IMR-90 (cell line): ENCODE results near the gene HOXC6. TPM values are rescaled to one million over a fixed set of nuclear protein-coding genes. Genes with fewer than 3 reads are reported as not detected.

Source experiments
- ATAC-seq: fragments of 200-7000 bp; cut with Tn5 transposase; 2 replicates; pipeline ENCODE4 v1.9.1; 2020; ENCODE audit warnings: low read depth, mild to moderate bottlenecking, moderate library complexity
- BruUV-seq: library from RNA; stranded (reverse); fragments of 400-500 nt; replicated peaks from 2 replicates; lab custom pipeline; 2021; lab: Mats Ljungman, UMichigan
- CTCF ChIA-PET: fragments of 300-600 bp; formaldehyde crosslinking; extraction: SDS; loops from one replicate; lab custom pipeline; 2021; ENCODE audit warnings: antibody characterized with exemption; lab: Yijun Ruan, JAX
- POLR2A ChIA-PET: fragments of 300-600 bp; sonication (Branson Sonifier 250); formaldehyde crosslinking; loops from one replicate; lab custom pipeline; 2022; ENCODE audit warnings: antibody characterized with exemption; ENCODE audit not compliant: unreplicated experiment; lab: Charles Lee
- DNase-seq: peaks from one replicate; pipeline ENCODE4 v3.0.0; 2013
- H2AFZ ChIP-seq: replicated peaks from 2 replicates; pipeline ENCODE3; 2013; ENCODE audit warnings: low read length, mild to moderate bottlenecking; ENCODE audit not compliant: poor library complexity
- H2AK5ac ChIP-seq: 2 replicates; pipeline ENCODE4 v1.6.1; 2013; ENCODE audit warnings: low read depth, low read length, inconsistent platforms
- H2AK9ac ChIP-seq: replicated peaks from 2 replicates; pipeline ENCODE3; 2013; ENCODE audit warnings: mild to moderate bottlenecking, low read depth, low read length, moderate library complexity; ENCODE audit not compliant: poor library complexity
- H2BK120ac ChIP-seq: 2 replicates; pipeline ENCODE4 v1.6.1; 2013; ENCODE audit warnings: low read depth, low read length, inconsistent platforms
- H2BK15ac ChIP-seq: 3 replicates; pipeline ENCODE4 v1.6.1; 2013; ENCODE audit warnings: low read depth, low read length, inconsistent platforms
- H2BK20ac ChIP-seq: 2 replicates; pipeline ENCODE4 v1.6.1; 2013; ENCODE audit warnings: low read depth, mild to moderate bottlenecking, inconsistent platforms, low read length, moderate library complexity
- H2BK5ac ChIP-seq: 2 replicates; pipeline ENCODE4 v1.6.1; 2013; ENCODE audit warnings: mild to moderate bottlenecking, low read depth, low read length, inconsistent platforms; ENCODE audit not compliant: poor library complexity, severe bottlenecking
- H3K14ac ChIP-seq: replicated peaks from 2 replicates; pipeline ENCODE4 v1.6.1; 2013; ENCODE audit warnings: low read depth, low read length, inconsistent platforms
- H3K18ac ChIP-seq: 2 replicates; pipeline ENCODE4 v1.6.1; 2013; ENCODE audit warnings: low read depth, low read length, control low read depth
- H3K23ac ChIP-seq: 2 replicates; pipeline ENCODE4 v1.6.1; 2013; ENCODE audit warnings: low read depth, low read length, inconsistent platforms
- H3K27ac ChIP-seq: 2 replicates; pipeline ENCODE4 v1.5.1; 2013; ENCODE audit warnings: mild to moderate bottlenecking, control low read depth, low read length; ENCODE audit not compliant: insufficient read depth
- H3K27me3 ChIP-seq: 2 replicates; pipeline ENCODE4 v1.6.1; 2013; ENCODE audit warnings: low read length; ENCODE audit not compliant: control insufficient read depth, insufficient read depth
- H3K36me3 ChIP-seq: 2 replicates; pipeline ENCODE4 v1.6.1; 2013; ENCODE audit warnings: low read length, mixed read lengths; ENCODE audit not compliant: control insufficient read depth, insufficient read depth
- H3K4ac ChIP-seq: 2 replicates; pipeline ENCODE4 v1.6.1; 2013; ENCODE audit warnings: low read depth, low read length, inconsistent platforms
- H3K4me1 ChIP-seq: 2 replicates; pipeline ENCODE4 v1.6.1; 2013; ENCODE audit warnings: low read length, mixed read lengths; ENCODE audit not compliant: control insufficient read depth, insufficient read depth
- H3K4me2 ChIP-seq: 2 replicates; pipeline ENCODE4 v1.6.1; 2013; ENCODE audit warnings: low read depth, mild to moderate bottlenecking, control low read depth, low read length, moderate library complexity
- H3K4me3 ChIP-seq: 2 replicates; pipeline ENCODE4 v1.5.1; 2013; ENCODE audit warnings: low read depth, mild to moderate bottlenecking, control low read depth, low read length, moderate library complexity; ENCODE audit not compliant: insufficient read depth
- H3K56ac ChIP-seq: 2 replicates; pipeline ENCODE4 v1.6.1; 2013; ENCODE audit warnings: low read length, inconsistent platforms; ENCODE audit not compliant: insufficient read depth; ENCODE audit errors: extremely low read depth
- H3K79me1 ChIP-seq, 2 experiments: 2 replicates each; pipeline ENCODE4 v1.6.1; 2013; ENCODE audit warnings: low read length in 2 of 2, inconsistent platforms in 1 of 2, low read depth in 1 of 2
- H3K9ac ChIP-seq: 2 replicates; pipeline ENCODE4 v1.6.1; 2013; ENCODE audit warnings: low read depth, low read length, control low read depth
- H3K9me1 ChIP-seq: 2 replicates; pipeline ENCODE4 v1.6.1; 2013; ENCODE audit warnings: low read length, inconsistent platforms; ENCODE audit not compliant: insufficient read depth
- H3K9me3 ChIP-seq: 2 replicates; pipeline ENCODE4 v1.6.1; 2013; ENCODE audit warnings: low read length; ENCODE audit not compliant: control insufficient read depth, insufficient read depth
- H4K20me1 ChIP-seq: 2 replicates; pipeline ENCODE4 v1.6.1; 2013; ENCODE audit warnings: low read length, inconsistent platforms; ENCODE audit not compliant: insufficient read depth
- H4K5ac ChIP-seq: 2 replicates; pipeline ENCODE4 v1.6.1; 2013; ENCODE audit warnings: mild to moderate bottlenecking, low read depth, low read length, control low read depth
- H4K8ac ChIP-seq, 2 experiments: 2 replicates each; pipeline ENCODE4 v1.6.1; 2013; ENCODE audit warnings: low read depth in 2 of 2, low read length in 2 of 2, control low read depth in 1 of 2, inconsistent platforms in 1 of 2
- H4K91ac ChIP-seq: 2 replicates; pipeline ENCODE4 v1.6.1; 2013; ENCODE audit warnings: low read depth, low read length, inconsistent platforms; ENCODE audit not compliant: insufficient read depth
- BHLHE40 ChIP-seq: fragments of 150-350 bp; IDR thresholded peaks from 2 replicates; pipeline ENCODE4 v1.6.1; 2016; ENCODE audit warnings: mild to moderate bottlenecking, low read depth, low read length
- CEBPB ChIP-seq: IDR thresholded peaks from 2 replicates; pipeline ENCODE4 v1.6.1; 2012; ENCODE audit warnings: low read depth, low read length, improper control_type of control experiment
- CHD1 ChIP-seq: IDR thresholded peaks from 2 replicates; pipeline ENCODE4 v1.6.1; 2012; ENCODE audit warnings: low read depth, low read length, improper control_type of control experiment
- MAFK ChIP-seq: IDR thresholded peaks from 2 replicates; pipeline ENCODE4 v1.6.1; 2012; ENCODE audit warnings: low read depth, low read length, improper control_type of control experiment
- MXI1 ChIP-seq: IDR thresholded peaks from 2 replicates; pipeline ENCODE4 v1.6.1; 2012; ENCODE audit warnings: low read depth, mild to moderate bottlenecking, low read length, moderate library complexity, borderline replicate concordance
- NFE2L2 ChIP-seq: fragments of 150-350 bp; IDR thresholded peaks from 2 replicates; pipeline ENCODE4 v1.6.1; 2016; ENCODE audit warnings: low read depth, mild to moderate bottlenecking, low read length
- POLR2A ChIP-seq: IDR thresholded peaks from 2 replicates; pipeline ENCODE4 v1.6.1; 2012; ENCODE audit warnings: mild to moderate bottlenecking, low read depth, low read length
- RCOR1 ChIP-seq: IDR thresholded peaks from 2 replicates; pipeline ENCODE4 v1.6.1; 2012; ENCODE audit warnings: mild to moderate bottlenecking, low read length, improper control_type of control experiment; ENCODE audit not compliant: insufficient replicate concordance
- WGBS, 2 experiments: methylation state at CpG; one replicate each; pipeline versions ENCODE4 v1.1.5 to v1.1.7; 2013; ENCODE audit warnings: missing lambda C conversion rate in 2 of 2; ENCODE audit not compliant: insufficient read length in 1 of 2; ENCODE audit errors: extremely low coverage in 2 of 2; 5-methylcytosine and 5-hydroxymethylcytosine counted together
- dilution Hi-C: fragments of 300-500 bp; cut with HindIII; formaldehyde crosslinking; loops from one replicate; pipeline ENCODE4 v1.14.3; 2018; ENCODE audit warnings: low sequenced_read_pairs; ENCODE audit not compliant: unreplicated experiment
- in situ Hi-C: fragments of 300-500 bp; cut with MboI; formaldehyde crosslinking; loops from 3 replicates; pipeline ENCODE4 v1.14.3; 2019; ENCODE audit warnings: low sequenced_read_pairs, inconsistent platforms, mixed read lengths
- intact Hi-C: fragments of 100-400 bp; cut with micrococcal nuclease; formaldehyde crosslinking; loops from 2 replicates; pipeline ENCODE4 v1.10.0; 2022
- polyA plus RNA-seq, 3 experiments: library from polyadenylated mRNA; depleted of rRNA; stranded (reverse); fragments of >200 nt; gene quantifications; 2 replicates each; pipeline ENCODE4 v1.2.3, GENCODE V29; 2012; ENCODE audit warnings: low replicate concordance in 1 of 3
- total RNA-seq: library from RNA; depleted of rRNA; stranded (reverse); fragments of >200 nt; gene quantifications from 2 replicates; pipeline ENCODE4 v1.2.3, GENCODE V29; 2012
- TF ChIP-seq, protein P1 (sequence below): fragments of 150-350 bp; IDR thresholded peaks from 2 replicates; pipeline ENCODE4 v1.6.1; 2016; ENCODE audit warnings: low read depth, mild to moderate bottlenecking, low read length, moderate library complexity, borderline replicate concordance
- TF ChIP-seq, protein P2 (sequence below): fragments of 150-350 bp; IDR thresholded peaks from 2 replicates; pipeline ENCODE4 v1.6.1; 2017; ENCODE audit warnings: mild to moderate bottlenecking, antibody characterized with exemption, low read length, low read depth

HOXC6 gene
- total and polyA plus RNA-seq, 2 of the 4 experiments (the other 2 are of a cell fraction), result 1.1 TPM; not detected in 1

DNA sequence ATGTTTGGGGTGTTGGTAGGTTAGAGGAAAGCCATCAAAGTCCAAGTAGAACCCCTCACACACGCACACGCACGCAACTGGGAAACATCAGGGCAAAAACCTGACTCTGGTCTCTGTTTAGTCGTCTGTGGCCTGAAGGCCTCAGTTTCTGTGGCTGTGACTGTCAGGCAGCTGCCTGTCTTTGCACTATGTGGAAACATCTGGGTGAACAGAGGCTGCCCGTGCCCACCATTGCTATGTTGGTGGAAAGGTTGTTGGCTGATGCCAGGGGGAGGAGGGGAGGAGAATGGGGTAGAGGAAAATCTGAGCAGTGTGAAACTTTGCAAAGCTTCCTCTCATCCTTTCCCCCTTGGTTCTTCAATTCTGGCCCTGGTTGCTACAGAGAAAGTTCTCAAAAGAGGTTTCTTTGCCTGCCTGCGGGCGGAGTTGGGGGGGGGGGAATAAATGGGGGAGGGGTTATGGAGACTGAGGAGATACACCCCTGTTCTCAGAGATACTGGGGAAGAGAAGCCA, 35.8 kb upstream of the HOXC6 start:
- Histone ChIP-seq H2AK9ac (no peak overlapping the region), H2BK5ac (no peak overlapping the region), H3K23ac (no peak overlapping the region), H3K4me2 (no peak overlapping the region), H2AFZ (no peak overlapping the region), H3K36me3 (no peaks in the 10 kb centered on the region), H3K27me3 (peaks cover 98% of the 10 kb centered on the region), H2AK5ac (no peak overlapping the region), H3K4ac (no peak overlapping the region), H4K91ac (no peak overlapping the region), H2BK20ac (no peak overlapping the region), H4K5ac (no peak overlapping the region), H4K20me1 (no peaks in the 10 kb centered on the region; the same call in 1 of the 2 replicates), H3K14ac (no peak overlapping the region), H3K56ac (no peak overlapping the region), H3K9me3 (peaks cover 13% of the 10 kb centered on the region), H3K18ac (no peak overlapping the region), H3K27ac (no peak overlapping the region), H4K8ac (no peak overlapping the region), H3K9ac (no peak overlapping the region), H3K4me3 (no peak overlapping the region), H2BK120ac (no peak overlapping the region), H3K4me1 (peaks cover 3% of the 10 kb centered on the region; the same call in 1 of the 2 replicates), H2BK15ac (no peak overlapping the region), H3K9me1 (no peaks in the 10 kb centered on the region), H3K79me1 (no peaks in the 10 kb centered on the region)
- ATAC-seq (no peak), DNase-seq (no peak)
- intact Hi-C loops, result no loop called here
- ChIA-PET POLR2A (no interaction called here), CTCF (no interaction called here)
- no TSS peak for BruUV-seq
- dilution Hi-C loops, result no loop called here
- TF ChIP-seq BHLHE40 (no peak), CEBPB (no peak), NFE2L2 (no peak), RCOR1 (no peak), CHD1 (no peak), MAFK (no peak), POLR2A (no peak), MXI1 (no peak)
- TF ChIP-seq, protein P1, sequence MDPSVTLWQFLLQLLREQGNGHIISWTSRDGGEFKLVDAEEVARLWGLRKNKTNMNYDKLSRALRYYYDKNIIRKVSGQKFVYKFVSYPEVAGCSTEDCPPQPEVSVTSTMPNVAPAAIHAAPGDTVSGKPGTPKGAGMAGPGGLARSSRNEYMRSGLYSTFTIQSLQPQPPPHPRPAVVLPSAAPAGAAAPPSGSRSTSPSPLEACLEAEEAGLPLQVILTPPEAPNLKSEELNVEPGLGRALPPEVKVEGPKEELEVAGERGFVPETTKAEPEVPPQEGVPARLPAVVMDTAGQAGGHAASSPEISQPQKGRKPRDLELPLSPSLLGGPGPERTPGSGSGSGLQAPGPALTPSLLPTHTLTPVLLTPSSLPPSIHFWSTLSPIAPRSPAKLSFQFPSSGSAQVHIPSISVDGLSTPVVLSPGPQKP, result no peak
- TF ChIP-seq, protein P2, sequence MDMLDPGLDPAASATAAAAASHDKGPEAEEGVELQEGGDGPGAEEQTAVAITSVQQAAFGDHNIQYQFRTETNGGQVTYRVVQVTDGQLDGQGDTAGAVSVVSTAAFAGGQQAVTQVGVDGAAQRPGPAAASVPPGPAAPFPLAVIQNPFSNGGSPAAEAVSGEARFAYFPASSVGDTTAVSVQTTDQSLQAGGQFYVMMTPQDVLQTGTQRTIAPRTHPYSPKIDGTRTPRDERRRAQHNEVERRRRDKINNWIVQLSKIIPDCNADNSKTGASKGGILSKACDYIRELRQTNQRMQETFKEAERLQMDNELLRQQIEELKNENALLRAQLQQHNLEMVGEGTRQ, result no peak
- WGBS, 2 experiments, result 0% methylated on average over 1 of the region's 7 CpGs; no CpG with 5 or more reads in 1 of the 2 experiments
- in situ Hi-C loops, result loop anchor here (10.0 kb wide), 2 partner anchors 228 to 382 kb away; no protein-coding TSS in a partner anchor
